Activated CD8-positive, alpha-beta T cell treated with anti-CD3 and anti-CD28 coated beads for 36 hours (primary cell): Measurements from ENCODE around the gene GARIN5B. TPM values are rescaled to one million over a fixed set of nuclear protein-coding genes. Genes with fewer than 3 reads are reported as not detected.

Experiments
- ATAC-seq: fragments of 200-7000 bp; cut with Tn5 transposase; one replicate; pipeline ENCODE4 v1.10.0; 2021; ENCODE audit warnings: mild to moderate bottlenecking, moderate library complexity
- CTCF ChIA-PET: fragments of 350-600 bp; sonication (Branson Sonifier 250); formaldehyde crosslinking; loops from one replicate; lab custom pipeline; 2021; ENCODE audit warnings: antibody characterized with exemption; lab: Charles Lee
- POLR2A ChIA-PET: fragments of 350-600 bp; sonication (Branson Sonifier 250); formaldehyde crosslinking; loops from one replicate; lab custom pipeline; 2021; ENCODE audit warnings: antibody characterized with exemption; lab: Charles Lee
- DNase-seq: peaks from one replicate; pipeline ENCODE4 v3.0.0-alpha.2; 2020
- H3K27ac Mint-ChIP-seq: one replicate; pipeline ENCODE4 v1.8.0; 2021; ENCODE audit warnings: mild to moderate bottlenecking, mixed read lengths
- H3K27me3 Mint-ChIP-seq: one replicate; pipeline ENCODE4 v1.8.0; 2021; ENCODE audit warnings: mixed read lengths
- H3K36me3 Mint-ChIP-seq: one replicate; pipeline ENCODE4 v1.8.0; 2021; ENCODE audit warnings: low read depth, mixed read lengths
- H3K4me1 Mint-ChIP-seq: one replicate; pipeline ENCODE4 v1.8.0; 2021; ENCODE audit warnings: low read depth, mixed read lengths
- H3K4me3 Mint-ChIP-seq: one replicate; pipeline ENCODE4 v1.8.0; 2021; ENCODE audit warnings: mild to moderate bottlenecking, moderate library complexity, mixed read lengths
- H3K9me3 Mint-ChIP-seq: one replicate; pipeline ENCODE4 v1.8.0; 2021; ENCODE audit warnings: mixed read lengths
- intact Hi-C: fragments of 100-400 bp; cut with micrococcal nuclease; formaldehyde crosslinking; loops from one replicate; pipeline ENCODE4 v1.10.0; 2022
- total RNA-seq, 2 experiments: library from RNA; stranded (reverse); gene quantifications; one replicate each; pipeline ENCODE4 v1.2.3, GENCODE V29; 2021
- TF ChIP-seq, protein P1 (sequence below): fragments of 200-600 bp; IDR thresholded peaks from one replicate; pipeline ENCODE4 v1.8.0; 2022; ENCODE audit warnings: antibody characterized with exemption, mild to moderate bottlenecking

GARIN5B gene
- total RNA-seq, 2 experiments from 2014 or later: not detected

DNA sequence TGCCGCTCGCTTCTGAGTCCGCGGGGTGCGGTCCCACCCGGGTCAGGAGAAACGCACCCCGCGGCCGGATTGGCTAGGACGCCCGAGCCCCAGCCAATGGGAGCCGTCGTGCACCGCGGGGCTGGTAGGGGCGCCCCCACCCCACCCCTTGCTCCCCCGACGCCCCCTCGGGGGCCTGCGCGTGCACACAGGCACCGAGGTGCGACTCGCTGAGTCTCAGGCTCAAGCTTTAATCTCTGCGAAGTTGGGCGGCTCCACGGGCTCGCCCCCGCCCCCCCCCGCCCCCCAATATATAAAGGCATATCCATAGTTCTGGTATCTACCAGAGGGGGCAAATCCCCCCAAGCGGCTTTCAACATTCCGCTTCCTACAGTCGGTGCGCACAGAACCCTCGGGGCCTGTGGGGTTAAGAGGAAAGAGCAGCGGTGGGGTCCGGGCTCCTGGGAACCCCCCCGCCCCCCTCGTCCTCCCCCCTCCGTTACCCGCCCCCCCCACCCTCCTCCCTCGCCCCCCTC lies 8.3 kb downstream of the GARIN5B start, which contains the start of gene COX6B2:
TSS of gene COX6B2 (minus strand) at position 22 of the 515 bp plus-strand sequence. CDS start 198 bp downstream, outside the sequence.
- Mint-ChIP-seq H3K9me3 (no peaks in the 10 kb centered on the region), H3K36me3 (no peaks in the 10 kb centered on the region), H3K27me3 (peaks cover 51% of the 10 kb centered on the region), H3K4me1 (peaks cover 15% of the 10 kb centered on the region), H3K4me3 (peak within 1 kb of the TSS; percentile 61), H3K27ac (no peak within 1 kb of the TSS)
- DNase-seq: no peak
- TF ChIP-seq, protein P1, sequence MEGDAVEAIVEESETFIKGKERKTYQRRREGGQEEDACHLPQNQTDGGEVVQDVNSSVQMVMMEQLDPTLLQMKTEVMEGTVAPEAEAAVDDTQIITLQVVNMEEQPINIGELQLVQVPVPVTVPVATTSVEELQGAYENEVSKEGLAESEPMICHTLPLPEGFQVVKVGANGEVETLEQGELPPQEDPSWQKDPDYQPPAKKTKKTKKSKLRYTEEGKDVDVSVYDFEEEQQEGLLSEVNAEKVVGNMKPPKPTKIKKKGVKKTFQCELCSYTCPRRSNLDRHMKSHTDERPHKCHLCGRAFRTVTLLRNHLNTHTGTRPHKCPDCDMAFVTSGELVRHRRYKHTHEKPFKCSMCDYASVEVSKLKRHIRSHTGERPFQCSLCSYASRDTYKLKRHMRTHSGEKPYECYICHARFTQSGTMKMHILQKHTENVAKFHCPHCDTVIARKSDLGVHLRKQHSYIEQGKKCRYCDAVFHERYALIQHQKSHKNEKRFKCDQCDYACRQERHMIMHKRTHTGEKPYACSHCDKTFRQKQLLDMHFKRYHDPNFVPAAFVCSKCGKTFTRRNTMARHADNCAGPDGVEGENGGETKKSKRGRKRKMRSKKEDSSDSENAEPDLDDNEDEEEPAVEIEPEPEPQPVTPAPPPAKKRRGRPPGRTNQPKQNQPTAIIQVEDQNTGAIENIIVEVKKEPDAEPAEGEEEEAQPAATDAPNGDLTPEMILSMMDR: no peak
- ATAC-seq: no peak
- intact Hi-C loops: no loop called here
- CTCF ChIA-PET: no interaction called here
- POLR2A ChIA-PET: interaction anchor here (1.5 to 1.8 kb wide), 3 partner anchors 15 to 95 kb away, joined by 4 to 6 read pairs (median 4); partner anchors contain the start of gene TMEM238

DNA sequence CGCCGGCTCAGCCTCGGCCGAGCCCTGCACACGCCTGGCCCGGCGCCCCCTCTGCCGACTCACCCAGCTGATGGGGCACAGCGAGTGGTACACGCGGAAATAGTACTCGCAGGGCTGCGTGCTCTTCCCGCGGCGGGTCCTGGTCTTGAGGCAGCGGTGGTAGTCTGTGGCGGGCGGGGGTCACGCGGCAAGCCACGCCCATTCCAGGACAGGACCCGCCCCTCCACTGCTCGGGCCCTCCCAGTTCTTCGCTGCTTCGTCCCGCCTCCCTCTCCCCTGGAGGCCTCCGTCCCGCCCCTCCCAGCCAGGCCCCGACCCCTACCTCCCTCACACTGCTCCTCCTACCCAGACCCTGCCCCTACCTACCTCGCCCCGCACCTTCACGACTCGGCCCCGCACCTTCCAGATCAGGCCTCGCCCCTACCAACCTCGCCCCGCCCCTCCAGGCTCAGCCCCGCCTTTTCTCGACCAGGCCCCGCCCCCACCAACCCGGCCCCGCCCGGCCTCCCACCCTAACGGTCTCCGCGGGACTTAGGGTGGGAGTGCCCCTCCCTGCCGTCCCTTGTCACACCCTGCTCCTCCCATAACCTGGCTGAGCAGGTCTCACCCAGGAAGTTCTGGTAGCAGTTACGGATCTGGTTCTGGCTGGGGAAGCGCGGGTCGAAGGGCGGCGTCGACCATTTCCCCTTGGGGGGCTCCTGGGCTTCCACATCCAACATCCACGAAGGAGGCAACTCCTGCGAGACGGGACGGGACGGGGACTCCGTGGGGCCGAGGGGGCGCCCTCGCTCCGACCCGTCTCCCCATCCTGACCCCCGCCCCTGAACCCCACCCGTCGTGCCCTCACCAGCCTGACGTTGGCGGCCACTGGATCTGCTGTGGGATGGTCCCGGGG lies 9.0 kb downstream of the GARIN5B start:
- Mint-ChIP-seq H3K4me1 (peaks cover 15% of the 10 kb centered on the region), H3K27me3 (peaks cover 51% of the 10 kb centered on the region), H3K4me3 (peak overlapping the region; percentile 61), H3K9me3 (no peaks in the 10 kb centered on the region), H3K36me3 (no peaks in the 10 kb centered on the region), H3K27ac (no peak overlapping the region)
- peak; percentile 76 for DNase-seq
- CTCF ChIA-PET: no interaction called here
- POLR2A ChIA-PET: interaction anchor here (0.6 to 1.8 kb wide), 7 partner anchors 11 to 218 kb away, joined by 3 to 9 read pairs (median 4); partner anchors contain the start of gene TMEM238
- peak; percentile 90 for ATAC-seq
- TF ChIP-seq, protein P1: no peak
- intact Hi-C loops: no loop called here

DNA sequence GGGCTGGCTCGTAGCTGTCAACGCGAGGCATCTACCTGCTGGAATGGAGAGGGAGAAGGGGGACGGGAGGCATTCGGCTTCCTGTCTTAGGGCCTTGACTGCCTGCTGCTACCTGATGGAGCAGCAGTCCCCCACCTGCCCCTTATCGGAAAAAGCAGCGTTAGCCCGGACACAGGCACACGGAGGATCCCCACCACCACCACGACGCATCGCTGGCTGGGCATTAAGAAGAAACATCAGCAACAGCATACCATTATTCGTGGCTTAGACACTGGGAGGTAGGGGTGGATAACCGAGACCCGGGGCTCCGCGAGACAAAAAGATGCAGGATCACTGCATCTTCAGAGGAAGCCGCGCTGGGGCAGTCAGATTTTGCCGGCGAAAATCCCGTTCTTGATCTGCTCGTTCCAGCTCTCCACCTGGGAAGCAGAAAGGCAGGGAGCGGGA lies 9.7 kb downstream of the GARIN5B start:
- H3K4me3 Mint-ChIP-seq: peak overlapping the region; percentile 61

DNA sequence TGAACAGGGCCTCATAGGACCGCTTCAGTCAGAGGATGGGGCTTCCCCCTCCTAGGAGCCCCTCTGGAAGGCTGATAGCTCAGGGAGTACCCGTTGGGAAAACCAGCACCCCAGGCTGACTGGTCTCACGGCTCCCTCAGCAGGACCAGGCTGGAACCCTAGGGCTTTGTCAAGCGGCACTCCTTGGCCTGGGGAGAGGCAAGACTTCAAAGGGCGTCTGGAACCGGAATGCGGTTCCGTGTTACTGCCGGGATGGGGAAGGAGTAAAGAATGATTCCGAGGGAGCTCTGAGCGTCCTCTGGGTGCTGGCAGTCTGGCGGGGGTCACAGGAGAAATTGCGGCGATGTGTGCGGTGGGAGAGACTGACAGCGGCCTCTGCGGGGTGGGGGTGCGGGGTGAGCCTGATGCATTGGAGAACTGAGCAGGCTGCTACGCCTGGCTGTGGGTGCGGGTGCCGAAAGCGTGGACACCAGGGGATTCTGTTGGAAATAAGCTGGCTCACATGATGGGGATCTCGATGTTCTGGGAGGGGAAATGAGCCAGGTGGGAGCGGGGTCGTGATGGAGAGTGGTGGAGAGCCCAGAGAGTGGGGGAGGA lies 10.4 kb downstream of the GARIN5B start:
- H3K9me3 Mint-ChIP-seq: no peaks in the 10 kb centered on the region
- intact Hi-C loops: no loop called here
- TF ChIP-seq, protein P1: no peak

More for the DNA sequence above, 9.7 kb downstream of the GARIN5B start:
- ChIA-PET POLR2A (interaction anchor here (0.6 to 1.8 kb wide), 5 partner anchors 11 to 217 kb away, joined by 3 to 9 read pairs (median 3); partner anchors contain the start of gene TMEM238), CTCF (no interaction called here)
- Mint-ChIP-seq H3K4me1 (peaks cover 15% of the 10 kb centered on the region), H3K9me3 (no peaks in the 10 kb centered on the region), H3K27me3 (peaks cover 51% of the 10 kb centered on the region), H3K27ac (no peak overlapping the region), H3K36me3 (peaks cover 3% of the 10 kb centered on the region)
- intact Hi-C loops: no loop called here
- TF ChIP-seq, protein P1: no peak
- DNase-seq (no peak), ATAC-seq (no peak)

More for the DNA sequence above, 10.4 kb downstream of the GARIN5B start:
- CTCF ChIA-PET: no interaction called here
- POLR2A ChIA-PET: interaction anchor here (1.0 to 1.8 kb wide), 4 partner anchors 20 to 216 kb away, joined by 3 to 9 read pairs (median 3); partner anchors contain the start of gene TMEM238
- no peak overlapping the region for H3K4me3 Mint-ChIP-seq
- H3K36me3 Mint-ChIP-seq: peaks cover 3% of the 10 kb centered on the region
- H3K4me1 Mint-ChIP-seq: peaks cover 15% of the 10 kb centered on the region
- no peak for ATAC-seq
- DNase-seq: no peak
- H3K27me3 Mint-ChIP-seq: peaks cover 51% of the 10 kb centered on the region
- H3K27ac Mint-ChIP-seq: no peak overlapping the region
